Activated CD4-positive, alpha-beta T cell treated with anti-CD3 and anti-CD28 coated beads, Interleukin-10, Interleukin-2, amounts not matched to agents 100 ng/mL and 50 ng/mL, durations not matched to agents 16 hours and 8 hours (primary cell): ENCODE measurements around the gene ATXN7.

Experiments used
- DNase-seq: peaks from one replicate; pipeline ENCODE4 v3.0.0-alpha.2; 2020

ATXN7 gene

GRCh38 chr3:63990733-63991132 lies 127.1 kb downstream of the ATXN7 start:
- DNase-seq, result no peak

GRCh38 chr3:63991666-63992065 lies 128.0 kb downstream of the ATXN7 start:
- no peak for DNase-seq

GRCh38 chr3:63992516-63993209 lies 129.0 kb downstream of the ATXN7 start:
- no peak for DNase-seq

GRCh38 chr3:63993653-63994079 lies 130.0 kb downstream of the ATXN7 start:
- peak; percentile 61 for DNase-seq

GRCh38 chr3:63995086-63995485 lies 131.4 kb downstream of the ATXN7 start:
- DNase-seq, result no peak

GRCh38 chr3:63998852-63999754 lies 135.4 kb downstream of the ATXN7 start:
- no peak for DNase-seq

- no peak for DNase-seq
Observed at GRCh38 chr3:64000453-64001055, 136.9 kb downstream of the ATXN7 start.

GRCh38 chr3:64002233-64002632 lies 138.6 kb downstream of the ATXN7 start:
- no peak for DNase-seq

- no peak for DNase-seq
Observed at GRCh38 chr3:64003589-64003988, 139.9 kb downstream of the ATXN7 start.

- no peak for DNase-seq
Observed at GRCh38 chr3:64008017-64008416, 144.3 kb downstream of the ATXN7 start.

GRCh38 chr3:64008487-64009351 lies 145.1 kb downstream of the ATXN7 start:
- no peak for DNase-seq

GRCh38 chr3:64009528-64009927 lies 145.9 kb downstream of the ATXN7 start:
- no peak for DNase-seq

GRCh38 chr3:64010199-64010598 lies 146.5 kb downstream of the ATXN7 start:
- no peak for DNase-seq

GRCh38 chr3:64011685-64012084 lies 148.0 kb downstream of the ATXN7 start:
- no peak for DNase-seq

GRCh38 chr3:64016941-64017620 lies 153.4 kb downstream of the ATXN7 start:
- DNase-seq, result no peak

- DNase-seq, result no peak
Observed at GRCh38 chr3:64019271-64019670, 155.6 kb downstream of the ATXN7 start.

GRCh38 chr3:64019879-64020278 lies 156.2 kb downstream of the ATXN7 start:
- DNase-seq, result no peak

- DNase-seq, result no peak
Observed at GRCh38 chr3:64021922-64022321, 158.3 kb downstream of the ATXN7 start.

GRCh38 chr3:64022451-64023186 lies 159.0 kb downstream of the ATXN7 start:
- DNase-seq, result peak; percentile 11

- DNase-seq, result peak; percentile 93
Observed at GRCh38 chr3:64023187-64023860, 159.7 kb downstream of the ATXN7 start, which contains the start of gene PSMD6. Gene PSMD6, minus strand, starts transcription at chr3:64023494. Its CDS starts 75 bp downstream, at chr3:64023419.

- DNase-seq, result no peak
Observed at GRCh38 chr3:64023861-64024223, 160.2 kb downstream of the ATXN7 start.
